Fibroblast of villous mesenchyme (primary cell): ENCODE data around the gene DUSP15. TPM values are rescaled to one million over a fixed set of nuclear protein-coding genes. Genes with fewer than 3 reads are reported as not detected.

Source experiments
- DNase-seq: peaks from one replicate; pipeline ENCODE4 v3.0.0-alpha.2; 2010; ENCODE audit warnings: low read depth
- H3K4me3 ChIP-seq: 2 replicates; pipeline ENCODE4 v1.5.1; 2011; ENCODE audit warnings: low read depth, mild to moderate bottlenecking, low read length
- CTCF ChIP-seq: IDR thresholded peaks from 2 replicates; pipeline ENCODE4 v1.5.1; 2012; ENCODE audit warnings: low read depth, mild to moderate bottlenecking, low read length; ENCODE audit not compliant: insufficient read depth
- total RNA-seq: library from RNA; depleted of rRNA; stranded (reverse); fragments of >200 nt; gene quantifications from 2 replicates; pipeline ENCODE4 v1.2.3, GENCODE V29; 2012

The DUSP15 gene
- total RNA-seq, 1 donor: not detected

- no peak overlapping the region for H3K4me3 ChIP-seq
- no peak for DNase-seq
- no peak for TF ChIP-seq CTCF
Measured at GRCh38 chr20:31907046-31907445, 36.7 kb upstream of the DUSP15 start.

GRCh38 chr20:31906001-31906400, 35.7 kb upstream of the DUSP15 start:
- no peak for TF ChIP-seq CTCF
- no peak overlapping the region for H3K4me3 ChIP-seq
- no peak for DNase-seq

GRCh38 chr20:31903627-31904386, 33.5 kb upstream of the DUSP15 start:
- H3K4me3 ChIP-seq: no peak overlapping the region
- DNase-seq: no peak
- TF ChIP-seq CTCF: no peak

GRCh38 chr20:31901615-31902014, 31.3 kb upstream of the DUSP15 start:
- H3K4me3 ChIP-seq: no peak overlapping the region
- TF ChIP-seq CTCF: no peak
- no peak for DNase-seq

- DNase-seq: no peak
- no peak overlapping the region for H3K4me3 ChIP-seq
- TF ChIP-seq CTCF: no peak
Measured at GRCh38 chr20:31897541-31897940, 27.2 kb upstream of the DUSP15 start.

GRCh38 chr20:31896049-31896448, 25.7 kb upstream of the DUSP15 start:
- no peak for DNase-seq
- no peak overlapping the region for H3K4me3 ChIP-seq
- TF ChIP-seq CTCF: no peak
